Endothelial cell of umbilical vein (primary cell): ENCODE measurements around the gene IKZF3.
"Not testable (repeated sequence)": the region's sequence is repeated elsewhere in the genome, so short reads cannot be mapped to it uniquely, and the experiment has no call there.

Experiments
- EZH2 ChIP-seq: IDR thresholded peaks from 2 replicates; pipeline ENCODE4 v1.6.1; 2012; ENCODE audit warnings: borderline replicate concordance, low read depth, mild to moderate bottlenecking, moderate library complexity, low read length, inconsistent platforms; ENCODE audit not compliant: severe bottlenecking
- POLR2A ChIP-seq: IDR thresholded peaks from 2 replicates; pipeline ENCODE4 v1.6.1; 2012; ENCODE audit warnings: low read depth, mild to moderate bottlenecking, control low read depth, low read length
- POLR2AphosphoS5 ChIP-seq: IDR thresholded peaks from 2 replicates; pipeline ENCODE4 v1.6.1; 2012; ENCODE audit warnings: low read depth, mild to moderate bottlenecking, control low read depth, low read length, moderate library complexity; ENCODE audit not compliant: insufficient read depth
- TF ChIP-seq, protein P1 (sequence below), 2 donors: IDR thresholded peaks; 1 replicate in 1 of 2; 2 replicates in 1 of 2; pipeline ENCODE4 v1.5.1; 2011; ENCODE audit warnings: low read length in 2 of 2, mild to moderate bottlenecking in 2 of 2, moderate library complexity in 2 of 2, control low read depth in 1 of 2, inconsistent platforms in 1 of 2, low read depth in 1 of 2; ENCODE audit not compliant: insufficient read depth in 1 of 2; ENCODE audit errors: extremely low read depth in 1 of 2

- TF ChIP-seq POLR2AphosphoS5, EZH2, POLR2A: not testable (repeated sequence)
- TF ChIP-seq, protein P1, sequence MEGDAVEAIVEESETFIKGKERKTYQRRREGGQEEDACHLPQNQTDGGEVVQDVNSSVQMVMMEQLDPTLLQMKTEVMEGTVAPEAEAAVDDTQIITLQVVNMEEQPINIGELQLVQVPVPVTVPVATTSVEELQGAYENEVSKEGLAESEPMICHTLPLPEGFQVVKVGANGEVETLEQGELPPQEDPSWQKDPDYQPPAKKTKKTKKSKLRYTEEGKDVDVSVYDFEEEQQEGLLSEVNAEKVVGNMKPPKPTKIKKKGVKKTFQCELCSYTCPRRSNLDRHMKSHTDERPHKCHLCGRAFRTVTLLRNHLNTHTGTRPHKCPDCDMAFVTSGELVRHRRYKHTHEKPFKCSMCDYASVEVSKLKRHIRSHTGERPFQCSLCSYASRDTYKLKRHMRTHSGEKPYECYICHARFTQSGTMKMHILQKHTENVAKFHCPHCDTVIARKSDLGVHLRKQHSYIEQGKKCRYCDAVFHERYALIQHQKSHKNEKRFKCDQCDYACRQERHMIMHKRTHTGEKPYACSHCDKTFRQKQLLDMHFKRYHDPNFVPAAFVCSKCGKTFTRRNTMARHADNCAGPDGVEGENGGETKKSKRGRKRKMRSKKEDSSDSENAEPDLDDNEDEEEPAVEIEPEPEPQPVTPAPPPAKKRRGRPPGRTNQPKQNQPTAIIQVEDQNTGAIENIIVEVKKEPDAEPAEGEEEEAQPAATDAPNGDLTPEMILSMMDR (IDR thresholded peaks at IDR 0.05; ENCODE audit: extremely low read depth in 1 of 2, insufficient read depth in 1 of 2, low read depth in 1 of 2, low read length in 2 of 2), result not testable (repeated sequence)
Measured at GRCh38 chr17:39725923-39726322, 138.2 kb downstream of the IKZF3 start.
